ENCODE measurements around the gene TMEM151A. TPM values are rescaled to one million over a fixed set of nuclear protein-coding genes. Genes with fewer than 3 reads are reported as not detected.
A peak's percentile ranks its signal among the peaks of the same experiment; 100 is the strongest.
"Not testable (repeated sequence)": the region's sequence is repeated elsewhere in the genome, so short reads cannot be mapped to it uniquely, and the experiment has no call there.

Gene TMEM151A
- total RNA-seq, 1 donor from 2014 or later, result 19.2 TPM

DNA sequence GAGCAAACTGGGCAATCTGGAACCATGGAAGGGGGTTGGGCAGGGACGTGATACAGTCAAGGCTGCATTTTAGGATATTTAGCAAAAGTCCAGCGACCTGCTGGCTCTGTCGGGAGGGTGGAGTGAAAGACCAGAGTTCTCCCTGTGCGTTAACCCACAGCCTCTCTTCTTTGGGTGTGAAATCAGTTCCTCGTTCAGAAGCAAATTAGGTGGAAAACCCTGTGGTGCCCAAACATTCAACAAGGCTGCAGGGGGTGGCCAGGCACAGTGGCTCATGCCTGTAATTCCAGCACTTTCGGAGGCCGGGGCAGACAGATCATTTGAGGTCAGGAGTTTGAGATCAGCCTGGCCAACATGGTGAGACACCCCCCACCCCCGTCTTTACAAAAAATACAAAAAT lies 5.9 kb downstream of the TMEM151A start:
- no peak overlapping the region for H3K4me3 Mint-ChIP-seq (ENCODE audit: unreplicated experiment)

DNA sequence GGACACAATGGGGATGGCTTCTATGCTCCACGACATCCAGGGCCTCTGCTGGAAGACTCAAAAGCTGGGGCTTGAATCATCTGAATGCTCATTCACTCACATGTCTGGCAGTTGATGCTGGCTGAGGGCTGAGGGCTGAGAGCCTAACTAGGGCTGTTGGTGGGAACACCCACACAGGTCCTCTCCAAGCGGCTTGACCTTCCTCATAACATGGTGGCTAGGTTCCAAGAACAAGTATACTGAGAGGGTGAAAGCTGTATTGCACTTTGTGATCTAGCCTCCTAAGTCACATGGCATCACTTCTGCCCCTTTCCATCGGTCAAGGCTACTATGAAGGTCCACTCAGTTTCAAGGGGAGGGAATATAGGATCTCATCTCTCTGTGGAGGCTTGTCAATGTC lies 7.5 kb downstream of the TMEM151A start:
- Mint-ChIP-seq H3K27me3 (ENCODE audit: unreplicated experiment) (peaks cover 5% of the 10 kb centered on the region), H3K4me3 (ENCODE audit: unreplicated experiment) (no peak overlapping the region), H3K4me1 (ENCODE audit: low read depth, unreplicated experiment) (no peaks in the 10 kb centered on the region), H3K36me3 (ENCODE audit: unreplicated experiment) (no peaks in the 10 kb centered on the region), H3K27ac (ENCODE audit: unreplicated experiment) (no peak overlapping the region), H3K9me3 (ENCODE audit: unreplicated experiment) (peaks cover 3% of the 10 kb centered on the region)
- no peak for TF ChIP-seq CTCF (IDR thresholded peaks at IDR 0.05; ENCODE audit: partially characterized antibody, unreplicated experiment)
- DNase-seq, result no peak

More for the DNA sequence above, 5.9 kb downstream of the TMEM151A start:
- H3K36me3 Mint-ChIP-seq (ENCODE audit: unreplicated experiment), result no peaks in the 10 kb centered on the region
- H3K4me1 Mint-ChIP-seq (ENCODE audit: low read depth, unreplicated experiment), result peaks cover 8% of the 10 kb centered on the region
- peaks cover 10% of the 10 kb centered on the region for H3K9me3 Mint-ChIP-seq (ENCODE audit: unreplicated experiment)
- no peak for TF ChIP-seq CTCF (IDR thresholded peaks at IDR 0.05; ENCODE audit: partially characterized antibody, unreplicated experiment)
- DNase-seq, result no peak
- no peak overlapping the region for H3K27ac Mint-ChIP-seq (ENCODE audit: unreplicated experiment)
- H3K27me3 Mint-ChIP-seq (ENCODE audit: unreplicated experiment), result peaks cover 7% of the 10 kb centered on the region

- peak overlapping the region; percentile 23 for H3K27ac Mint-ChIP-seq (ENCODE audit: unreplicated experiment)
- TF ChIP-seq CTCF (IDR thresholded peaks at IDR 0.05; ENCODE audit: partially characterized antibody, unreplicated experiment), result no peak
- H3K27me3 Mint-ChIP-seq (ENCODE audit: unreplicated experiment), result peaks cover under 1% of the 10 kb centered on the region
- no peaks in the 10 kb centered on the region for H3K4me1 Mint-ChIP-seq (ENCODE audit: low read depth, unreplicated experiment)
- DNase-seq, result no peak
- H3K9me3 Mint-ChIP-seq (ENCODE audit: unreplicated experiment), result no peaks in the 10 kb centered on the region
- H3K36me3 Mint-ChIP-seq (ENCODE audit: unreplicated experiment), result no peaks in the 10 kb centered on the region
- no peak overlapping the region for H3K4me3 Mint-ChIP-seq (ENCODE audit: unreplicated experiment)
Observed at GRCh38 chr11:66302656-66303055, 11.0 kb downstream of the TMEM151A start.

DNA sequence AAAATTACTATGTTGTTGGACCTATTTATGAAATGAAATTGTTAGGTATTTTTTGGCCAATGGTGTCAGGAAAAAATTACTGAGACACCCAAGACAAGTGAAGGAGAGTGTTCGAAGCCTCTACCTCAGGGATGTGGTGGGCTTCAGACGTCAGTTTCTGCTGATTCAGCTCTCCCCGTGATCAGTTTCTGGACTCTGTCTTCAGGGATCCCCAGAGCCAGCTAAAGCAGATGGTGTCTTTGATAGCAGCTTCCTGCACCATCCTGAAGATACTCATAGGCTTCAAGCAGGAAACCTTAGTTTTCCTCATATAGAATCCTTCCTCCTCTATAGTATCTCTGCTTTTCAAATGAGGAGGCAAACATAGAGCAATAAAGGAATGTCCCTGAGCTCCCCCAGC lies 17.8 kb downstream of the TMEM151A start:
- Mint-ChIP-seq H3K4me3 (ENCODE audit: unreplicated experiment) (peak overlapping the region; percentile 30), H3K9me3 (ENCODE audit: unreplicated experiment) (peaks cover 7% of the 10 kb centered on the region), H3K27me3 (ENCODE audit: unreplicated experiment) (peaks cover 10% of the 10 kb centered on the region), H3K4me1 (ENCODE audit: low read depth, unreplicated experiment) (peaks cover 26% of the 10 kb centered on the region), H3K27ac (ENCODE audit: unreplicated experiment) (peak overlapping the region; percentile 84), H3K36me3 (ENCODE audit: unreplicated experiment) (no peaks in the 10 kb centered on the region)
- TF ChIP-seq CTCF (IDR thresholded peaks at IDR 0.05; ENCODE audit: partially characterized antibody, unreplicated experiment), result no peak
- DNase-seq, result no peak

- peaks cover 30% of the 10 kb centered on the region for H3K4me1 Mint-ChIP-seq (ENCODE audit: low read depth, unreplicated experiment)
Observed at GRCh38 chr11:66310324-66310723, 18.6 kb downstream of the TMEM151A start.

GRCh38 chr11:66310803-66311440 lies 19.2 kb downstream of the TMEM151A start:
- H3K36me3 Mint-ChIP-seq (ENCODE audit: unreplicated experiment); DNase-seq: not testable (repeated sequence)
- peaks cover 17% of the 10 kb centered on the region for H3K27me3 Mint-ChIP-seq (ENCODE audit: unreplicated experiment)
- peak overlapping the region; percentile 94 for H3K4me3 Mint-ChIP-seq (ENCODE audit: unreplicated experiment)
- peak overlapping the region; percentile 98 for H3K27ac Mint-ChIP-seq (ENCODE audit: unreplicated experiment)
- H3K4me1 Mint-ChIP-seq (ENCODE audit: low read depth, unreplicated experiment), result peaks cover 35% of the 10 kb centered on the region
- peaks cover 11% of the 10 kb centered on the region for H3K9me3 Mint-ChIP-seq (ENCODE audit: unreplicated experiment)

More at GRCh38 chr11:66310324-66310723, 18.6 kb downstream of the TMEM151A start:
- Mint-ChIP-seq H3K27me3 (ENCODE audit: unreplicated experiment) (peaks cover 12% of the 10 kb centered on the region), H3K36me3 (ENCODE audit: unreplicated experiment) (no peaks in the 10 kb centered on the region), H3K9me3 (ENCODE audit: unreplicated experiment) (peaks cover 10% of the 10 kb centered on the region), H3K4me3 (ENCODE audit: unreplicated experiment) (peak overlapping the region; percentile 30), H3K27ac (ENCODE audit: unreplicated experiment) (no peak overlapping the region)
- no peak for TF ChIP-seq CTCF (IDR thresholded peaks at IDR 0.05; ENCODE audit: partially characterized antibody, unreplicated experiment)
- DNase-seq, result no peak

Measured in glutamatergic neuron (in vitro differentiated cells).